ENCODE measurements around the gene PHLDB3.

The PHLDB3 gene

GRCh38 chr19:43433358-43433673, 71.2 kb downstream of the PHLDB3 start:
- no peak for DNase-seq

GRCh38 chr19:43430976-43431375, 73.6 kb downstream of the PHLDB3 start:
- no peak overlapping the region for H3K18ac ChIP-seq (ENCODE audit: low read depth in 1 of 2, low read length in 2 of 2)
- H3K79me1 ChIP-seq (replicated peaks; ENCODE audit: low read length, poor library complexity, severe bottlenecking) = no peaks in the 10 kb centered on the region
- no peak overlapping the region for H2AFZ ChIP-seq (ENCODE audit: low read depth, low read length)
- H3K4me3 ChIP-seq (ENCODE audit: insufficient read depth in 1 of 2, low read depth in 1 of 2, low read length in 2 of 2) = no peak overlapping the region
- no peak overlapping the region for H4K91ac ChIP-seq (ENCODE audit: low read length)
- no peak overlapping the region for H3K23ac ChIP-seq (ENCODE audit: low read length in 2 of 2)
- H3K27ac ChIP-seq (ENCODE audit: low read length, poor library complexity, severe bottlenecking) = no peak overlapping the region
- H3K4ac ChIP-seq (ENCODE audit: low read depth in 1 of 2, low read length in 2 of 2) = no peak overlapping the region
- H2BK5ac ChIP-seq (ENCODE audit: low read depth, low read length, poor library complexity, severe bottlenecking) = no peak overlapping the region
- H2BK12ac ChIP-seq (ENCODE audit: low read length in 2 of 2) = no peak overlapping the region
- H3K9ac ChIP-seq (ENCODE audit: low read length) = no peak overlapping the region
- no peaks in the 10 kb centered on the region for H3K36me3 ChIP-seq (ENCODE audit: control insufficient read depth in 1 of 2, insufficient read depth in 2 of 2, low read depth in 1 of 2, low read length in 2 of 2)
- H3K4me2 ChIP-seq (ENCODE audit: low read length, poor library complexity, severe bottlenecking) = no peak overlapping the region
- H3K9me3 ChIP-seq (ENCODE audit: control insufficient read depth, low read length) = no peaks in the 10 kb centered on the region
- H3K27me3 ChIP-seq (ENCODE audit: control insufficient read depth in 1 of 2, insufficient read depth in 1 of 2, low read length in 2 of 2) = peaks cover 0 to 2% of the 10 kb centered on the region in 2 experiments
- no peak overlapping the region for H3K14ac ChIP-seq (ENCODE audit: low read length in 2 of 2)
- H3K4me1 ChIP-seq (ENCODE audit: control insufficient read depth, insufficient read depth, low read depth, low read length) = no peaks in the 10 kb centered on the region
- H2AK5ac ChIP-seq (ENCODE audit: low read length, severe bottlenecking) = no peak overlapping the region
- H2BK120ac ChIP-seq (ENCODE audit: low read depth, low read length) = no peak overlapping the region
- 92% methylated on average over 8 of the region's 9 CpGs for WGBS
- no peak overlapping the region for H2BK15ac ChIP-seq (ENCODE audit: low read depth, poor library complexity, severe bottlenecking)
- no peak for DNase-seq
- no peak overlapping the region for H4K8ac ChIP-seq (ENCODE audit: low read length)

More at GRCh38 chr19:43433358-43433673, 71.2 kb downstream of the PHLDB3 start:
- H3K14ac ChIP-seq (ENCODE audit: low read length in 2 of 2) = no peak overlapping the region
- peaks cover 0 to 5% of the 10 kb centered on the region in 2 experiments for H3K27me3 ChIP-seq (ENCODE audit: control insufficient read depth in 1 of 2, insufficient read depth in 1 of 2, low read length in 2 of 2)
- no peak overlapping the region for H4K8ac ChIP-seq (ENCODE audit: low read length)
- H3K23ac ChIP-seq (ENCODE audit: low read length in 2 of 2) = no peak overlapping the region
- H2AK5ac ChIP-seq (ENCODE audit: low read length, severe bottlenecking) = no peak overlapping the region
- H3K18ac ChIP-seq (ENCODE audit: low read depth in 1 of 2, low read length in 2 of 2) = no peak overlapping the region
- no peaks in the 10 kb centered on the region for H3K9me3 ChIP-seq (ENCODE audit: control insufficient read depth, low read length)
- H3K4me2 ChIP-seq (ENCODE audit: low read length, poor library complexity, severe bottlenecking) = no peak overlapping the region
- H3K36me3 ChIP-seq (ENCODE audit: control insufficient read depth in 1 of 2, insufficient read depth in 2 of 2, low read depth in 1 of 2, low read length in 2 of 2) = no peaks in the 10 kb centered on the region
- WGBS = 60% methylated on average over 1 of the region's 2 CpGs
- no peaks in the 10 kb centered on the region for H3K79me1 ChIP-seq (replicated peaks; ENCODE audit: low read length, poor library complexity, severe bottlenecking)
- no peak overlapping the region for H3K4ac ChIP-seq (ENCODE audit: low read depth in 1 of 2, low read length in 2 of 2)
- H2BK5ac ChIP-seq (ENCODE audit: low read depth, low read length, poor library complexity, severe bottlenecking) = no peak overlapping the region
- no peak overlapping the region for H2BK15ac ChIP-seq (ENCODE audit: low read depth, poor library complexity, severe bottlenecking)
- H2BK120ac ChIP-seq (ENCODE audit: low read depth, low read length) = no peak overlapping the region
- no peak overlapping the region for H3K4me3 ChIP-seq (ENCODE audit: insufficient read depth in 1 of 2, low read depth in 1 of 2, low read length in 2 of 2)
- no peak overlapping the region for H3K27ac ChIP-seq (ENCODE audit: low read length, poor library complexity, severe bottlenecking)
- no peak overlapping the region for H4K91ac ChIP-seq (ENCODE audit: low read length)
- no peak overlapping the region for H3K9ac ChIP-seq (ENCODE audit: low read length)
- H3K4me1 ChIP-seq (ENCODE audit: control insufficient read depth, insufficient read depth, low read depth, low read length) = no peaks in the 10 kb centered on the region
- no peak overlapping the region for H2BK12ac ChIP-seq (ENCODE audit: low read length in 2 of 2)
- H2AFZ ChIP-seq (ENCODE audit: low read depth, low read length) = no peak overlapping the region

GRCh38 chr19:43430142-43430710, 74.3 kb downstream of the PHLDB3 start:
- Histone ChIP-seq H3K4ac (ENCODE audit: low read depth in 1 of 2, low read length in 2 of 2) (no peak overlapping the region), H4K91ac (ENCODE audit: low read length) (no peak overlapping the region), H2BK15ac (ENCODE audit: low read depth, poor library complexity, severe bottlenecking) (no peak overlapping the region)

GRCh38 chr19:43429395-43429794, 75.2 kb downstream of the PHLDB3 start:
- Histone ChIP-seq H3K9me3 (ENCODE audit: control insufficient read depth, low read length) (no peaks in the 10 kb centered on the region), H3K27ac (ENCODE audit: low read length, poor library complexity, severe bottlenecking) (no peak overlapping the region), H2AFZ (ENCODE audit: low read depth, low read length) (no peak overlapping the region), H2BK120ac (ENCODE audit: low read depth, low read length) (no peak overlapping the region), H3K27me3 (ENCODE audit: control insufficient read depth in 1 of 2, insufficient read depth in 1 of 2, low read length in 2 of 2) (no peaks in the 10 kb centered on the region), H4K91ac (ENCODE audit: low read length) (no peak overlapping the region), H3K4me2 (ENCODE audit: low read length, poor library complexity, severe bottlenecking) (no peak overlapping the region), H3K4me3 (ENCODE audit: insufficient read depth in 1 of 2, low read depth in 1 of 2, low read length in 2 of 2) (no peak overlapping the region), H2BK12ac (ENCODE audit: low read length in 2 of 2) (no peak overlapping the region), H3K23ac (ENCODE audit: low read length in 2 of 2) (no peak overlapping the region), H3K14ac (ENCODE audit: low read length in 2 of 2) (no peak overlapping the region), H3K18ac (ENCODE audit: low read depth in 1 of 2, low read length in 2 of 2) (no peak overlapping the region), H2AK5ac (ENCODE audit: low read length, severe bottlenecking) (no peak overlapping the region), H3K4ac (ENCODE audit: low read depth in 1 of 2, low read length in 2 of 2) (no peak overlapping the region), H4K8ac (ENCODE audit: low read length) (no peak overlapping the region), H2BK5ac (ENCODE audit: low read depth, low read length, poor library complexity, severe bottlenecking) (no peak overlapping the region), H3K9ac (ENCODE audit: low read length) (no peak overlapping the region), H3K4me1 (ENCODE audit: control insufficient read depth, insufficient read depth, low read depth, low read length) (no peaks in the 10 kb centered on the region), H2BK15ac (ENCODE audit: low read depth, poor library complexity, severe bottlenecking) (no peak overlapping the region), H3K79me1 (replicated peaks; ENCODE audit: low read length, poor library complexity, severe bottlenecking) (no peaks in the 10 kb centered on the region), H3K36me3 (ENCODE audit: control insufficient read depth in 1 of 2, insufficient read depth in 2 of 2, low read depth in 1 of 2, low read length in 2 of 2) (no peaks in the 10 kb centered on the region)
- 85% methylated on average over 7 of the region's 7 CpGs for WGBS
- no peak for DNase-seq

More at GRCh38 chr19:43430142-43430710, 74.3 kb downstream of the PHLDB3 start:
- Histone ChIP-seq H2BK120ac (ENCODE audit: low read depth, low read length) (no peak overlapping the region), H2AFZ (ENCODE audit: low read depth, low read length) (no peak overlapping the region), H3K9me3 (ENCODE audit: control insufficient read depth, low read length) (no peaks in the 10 kb centered on the region), H3K36me3 (ENCODE audit: control insufficient read depth in 1 of 2, insufficient read depth in 2 of 2, low read depth in 1 of 2, low read length in 2 of 2) (no peaks in the 10 kb centered on the region), H3K27me3 (ENCODE audit: control insufficient read depth in 1 of 2, insufficient read depth in 1 of 2, low read length in 2 of 2) (no peaks in the 10 kb centered on the region), H4K8ac (ENCODE audit: low read length) (no peak overlapping the region), H2AK5ac (ENCODE audit: low read length, severe bottlenecking) (no peak overlapping the region), H3K4me3 (ENCODE audit: insufficient read depth in 1 of 2, low read depth in 1 of 2, low read length in 2 of 2) (no peak overlapping the region), H3K9ac (ENCODE audit: low read length) (no peak overlapping the region), H3K14ac (ENCODE audit: low read length in 2 of 2) (no peak overlapping the region), H3K79me1 (replicated peaks; ENCODE audit: low read length, poor library complexity, severe bottlenecking) (no peaks in the 10 kb centered on the region), H3K4me1 (ENCODE audit: control insufficient read depth, insufficient read depth, low read depth, low read length) (no peaks in the 10 kb centered on the region), H2BK5ac (ENCODE audit: low read depth, low read length, poor library complexity, severe bottlenecking) (no peak overlapping the region), H3K18ac (ENCODE audit: low read depth in 1 of 2, low read length in 2 of 2) (no peak overlapping the region), H2BK12ac (ENCODE audit: low read length in 2 of 2) (no peak overlapping the region), H3K27ac (ENCODE audit: low read length, poor library complexity, severe bottlenecking) (no peak overlapping the region), H3K4me2 (ENCODE audit: low read length, poor library complexity, severe bottlenecking) (no peak overlapping the region), H3K23ac (ENCODE audit: low read length in 2 of 2) (no peak overlapping the region)
- DNase-seq = no peak
- WGBS = 81% methylated on average over 5 of the region's 6 CpGs
